NB4 (cell line): Measurements from ENCODE around the gene ERCC3.

ENCODE experiments used
- CTCF ChIP-seq: IDR thresholded peaks from one replicate; pipeline ENCODE4 v1.5.1; 2012; ENCODE audit warnings: low read depth, low read length
- MAX ChIP-seq: IDR thresholded peaks from 2 replicates; pipeline ENCODE4 v1.6.1; 2011; ENCODE audit warnings: low read depth, low read length
- MYC ChIP-seq: IDR thresholded peaks from 2 replicates; pipeline ENCODE4 v1.6.1; 2011; ENCODE audit warnings: low read depth, low read length
- POLR2A ChIP-seq: IDR thresholded peaks from 2 replicates; pipeline ENCODE4 v1.6.1; 2011; ENCODE audit warnings: mild to moderate bottlenecking; ENCODE audit not compliant: insufficient read length; ENCODE audit errors: extremely low read depth

GRCh38 chr2:127324635-127325034 lies 30.7 kb upstream of the ERCC3 start:
- TF ChIP-seq CTCF (peak; percentile 54), POLR2A (no peak), MAX (0 out of 2 replicates have a peak, but pooled peaks have one; percentile 32), MYC (no peak)
